ENCODE data around the gene ISOC2. TPM values are rescaled to one million over a fixed set of nuclear protein-coding genes. Genes with fewer than 3 reads are reported as not detected.
A peak's percentile ranks its signal among the peaks of the same experiment; 100 is the strongest.

The ISOC2 gene
- total and polyA plus RNA-seq, 9 of the 15 experiments (the other 6 are each of a cell fraction or from before 2014, with no cell fraction given) = 1.2 to 229 (median 58.3) TPM

- TF ChIP-seq, protein P1, sequence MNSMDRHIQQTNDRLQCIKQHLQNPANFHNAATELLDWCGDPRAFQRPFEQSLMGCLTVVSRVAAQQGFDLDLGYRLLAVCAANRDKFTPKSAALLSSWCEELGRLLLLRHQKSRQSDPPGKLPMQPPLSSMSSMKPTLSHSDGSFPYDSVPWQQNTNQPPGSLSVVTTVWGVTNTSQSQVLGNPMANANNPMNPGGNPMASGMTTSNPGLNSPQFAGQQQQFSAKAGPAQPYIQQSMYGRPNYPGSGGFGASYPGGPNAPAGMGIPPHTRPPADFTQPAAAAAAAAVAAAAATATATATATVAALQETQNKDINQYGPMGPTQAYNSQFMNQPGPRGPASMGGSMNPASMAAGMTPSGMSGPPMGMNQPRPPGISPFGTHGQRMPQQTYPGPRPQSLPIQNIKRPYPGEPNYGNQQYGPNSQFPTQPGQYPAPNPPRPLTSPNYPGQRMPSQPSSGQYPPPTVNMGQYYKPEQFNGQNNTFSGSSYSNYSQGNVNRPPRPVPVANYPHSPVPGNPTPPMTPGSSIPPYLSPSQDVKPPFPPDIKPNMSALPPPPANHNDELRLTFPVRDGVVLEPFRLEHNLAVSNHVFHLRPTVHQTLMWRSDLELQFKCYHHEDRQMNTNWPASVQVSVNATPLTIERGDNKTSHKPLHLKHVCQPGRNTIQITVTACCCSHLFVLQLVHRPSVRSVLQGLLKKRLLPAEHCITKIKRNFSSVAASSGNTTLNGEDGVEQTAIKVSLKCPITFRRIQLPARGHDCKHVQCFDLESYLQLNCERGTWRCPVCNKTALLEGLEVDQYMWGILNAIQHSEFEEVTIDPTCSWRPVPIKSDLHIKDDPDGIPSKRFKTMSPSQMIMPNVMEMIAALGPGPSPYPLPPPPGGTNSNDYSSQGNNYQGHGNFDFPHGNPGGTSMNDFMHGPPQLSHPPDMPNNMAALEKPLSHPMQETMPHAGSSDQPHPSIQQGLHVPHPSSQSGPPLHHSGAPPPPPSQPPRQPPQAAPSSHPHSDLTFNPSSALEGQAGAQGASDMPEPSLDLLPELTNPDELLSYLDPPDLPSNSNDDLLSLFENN (IDR thresholded peaks at IDR 0.05; ENCODE audit: low read depth in 2 of 2, low read length in 2 of 2) = no peak
- no peak for TF ChIP-seq NFATC3 (IDR thresholded peaks at IDR 0.05)
- no peak for TF ChIP-seq THRA (IDR thresholded peaks at IDR 0.05)
- TF ChIP-seq, protein P2, sequence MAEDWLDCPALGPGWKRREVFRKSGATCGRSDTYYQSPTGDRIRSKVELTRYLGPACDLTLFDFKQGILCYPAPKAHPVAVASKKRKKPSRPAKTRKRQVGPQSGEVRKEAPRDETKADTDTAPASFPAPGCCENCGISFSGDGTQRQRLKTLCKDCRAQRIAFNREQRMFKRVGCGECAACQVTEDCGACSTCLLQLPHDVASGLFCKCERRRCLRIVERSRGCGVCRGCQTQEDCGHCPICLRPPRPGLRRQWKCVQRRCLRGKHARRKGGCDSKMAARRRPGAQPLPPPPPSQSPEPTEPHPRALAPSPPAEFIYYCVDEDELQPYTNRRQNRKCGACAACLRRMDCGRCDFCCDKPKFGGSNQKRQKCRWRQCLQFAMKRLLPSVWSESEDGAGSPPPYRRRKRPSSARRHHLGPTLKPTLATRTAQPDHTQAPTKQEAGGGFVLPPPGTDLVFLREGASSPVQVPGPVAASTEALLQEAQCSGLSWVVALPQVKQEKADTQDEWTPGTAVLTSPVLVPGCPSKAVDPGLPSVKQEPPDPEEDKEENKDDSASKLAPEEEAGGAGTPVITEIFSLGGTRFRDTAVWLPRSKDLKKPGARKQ (CRISPR knock-in tag; IDR thresholded peaks at IDR 0.05) = no peak
- no peak for TF ChIP-seq LCOR (CRISPR knock-in tag; IDR thresholded peaks at IDR 0.05)
- peak; percentile 30; the same call in 1 of the 2 replicates for TF ChIP-seq MAFK (IDR thresholded peaks at IDR 0.05; ENCODE audit: low read length)
- TF ChIP-seq ATF7 (IDR thresholded peaks at IDR 0.05) = peak; percentile 83
- TF ChIP-seq ZNF121 (CRISPR knock-in tag; conservative IDR thresholded peaks at IDR 0.05) = peak; percentile 21; the same call in 1 of the 2 replicates
- TF ChIP-seq, protein P3, sequence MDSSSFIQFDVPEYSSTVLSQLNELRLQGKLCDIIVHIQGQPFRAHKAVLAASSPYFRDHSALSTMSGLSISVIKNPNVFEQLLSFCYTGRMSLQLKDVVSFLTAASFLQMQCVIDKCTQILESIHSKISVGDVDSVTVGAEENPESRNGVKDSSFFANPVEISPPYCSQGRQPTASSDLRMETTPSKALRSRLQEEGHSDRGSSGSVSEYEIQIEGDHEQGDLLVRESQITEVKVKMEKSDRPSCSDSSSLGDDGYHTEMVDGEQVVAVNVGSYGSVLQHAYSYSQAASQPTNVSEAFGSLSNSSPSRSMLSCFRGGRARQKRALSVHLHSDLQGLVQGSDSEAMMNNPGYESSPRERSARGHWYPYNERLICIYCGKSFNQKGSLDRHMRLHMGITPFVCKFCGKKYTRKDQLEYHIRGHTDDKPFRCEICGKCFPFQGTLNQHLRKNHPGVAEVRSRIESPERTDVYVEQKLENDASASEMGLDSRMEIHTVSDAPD (CRISPR knock-in tag; IDR thresholded peaks at IDR 0.05) = no peak
- TF ChIP-seq ZFPM2 (CRISPR knock-in tag; IDR thresholded peaks at IDR 0.05) = no peak
- peak; percentile 86 for TF ChIP-seq TAF7 (tag; IDR thresholded peaks at IDR 0.05)
- no peak; the same call in 1 of the 2 replicates for TF ChIP-seq GTF2E2 (tag; IDR thresholded peaks at IDR 0.05)
- peak; percentile 55 for TF ChIP-seq ZNF316 (IDR thresholded peaks at IDR 0.05)
- TF ChIP-seq SMAD2 (IDR thresholded peaks at IDR 0.05; ENCODE audit: low read depth, low read length) = no peak
- no peak for TF ChIP-seq YBX1 (IDR thresholded peaks at IDR 0.05)
- TF ChIP-seq PHF8 (IDR thresholded peaks at IDR 0.05; ENCODE audit: borderline replicate concordance, low read length) = peak; percentile 88
- TF ChIP-seq C11orf30 (IDR thresholded peaks at IDR 0.05; ENCODE audit: low read depth) = peak; percentile 68
- TF ChIP-seq HDAC1 (IDR thresholded peaks at IDR 0.05) = peak; percentile 68 to 80; a peak in 3 of 4 replicates
- TF ChIP-seq PHF21A (IDR thresholded peaks at IDR 0.05; ENCODE audit: borderline replicate concordance, low read depth) = no peak
- TF ChIP-seq, protein P4, sequence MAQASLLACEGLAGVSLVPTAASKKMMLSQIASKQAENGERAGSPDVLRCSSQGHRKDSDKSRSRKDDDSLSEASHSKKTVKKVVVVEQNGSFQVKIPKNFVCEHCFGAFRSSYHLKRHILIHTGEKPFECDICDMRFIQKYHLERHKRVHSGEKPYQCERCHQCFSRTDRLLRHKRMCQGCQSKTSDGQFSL (CRISPR knock-in tag; IDR thresholded peaks at IDR 0.05) = peak; percentile 87
- TF ChIP-seq, protein P4 (tag; IDR thresholded peaks at IDR 0.05) = peak in 1 of 2 experiments; percentile 58; a peak in 1 of 4 replicates
Measured at GRCh38 chr19:55461259-55461973, at the start of gene ISOC2 (continued).
